Measurements from ENCODE around the gene NSUN7. TPM values are rescaled to one million over a fixed set of nuclear protein-coding genes. Genes with fewer than 3 reads are reported as not detected.

NSUN7 gene, protein sequence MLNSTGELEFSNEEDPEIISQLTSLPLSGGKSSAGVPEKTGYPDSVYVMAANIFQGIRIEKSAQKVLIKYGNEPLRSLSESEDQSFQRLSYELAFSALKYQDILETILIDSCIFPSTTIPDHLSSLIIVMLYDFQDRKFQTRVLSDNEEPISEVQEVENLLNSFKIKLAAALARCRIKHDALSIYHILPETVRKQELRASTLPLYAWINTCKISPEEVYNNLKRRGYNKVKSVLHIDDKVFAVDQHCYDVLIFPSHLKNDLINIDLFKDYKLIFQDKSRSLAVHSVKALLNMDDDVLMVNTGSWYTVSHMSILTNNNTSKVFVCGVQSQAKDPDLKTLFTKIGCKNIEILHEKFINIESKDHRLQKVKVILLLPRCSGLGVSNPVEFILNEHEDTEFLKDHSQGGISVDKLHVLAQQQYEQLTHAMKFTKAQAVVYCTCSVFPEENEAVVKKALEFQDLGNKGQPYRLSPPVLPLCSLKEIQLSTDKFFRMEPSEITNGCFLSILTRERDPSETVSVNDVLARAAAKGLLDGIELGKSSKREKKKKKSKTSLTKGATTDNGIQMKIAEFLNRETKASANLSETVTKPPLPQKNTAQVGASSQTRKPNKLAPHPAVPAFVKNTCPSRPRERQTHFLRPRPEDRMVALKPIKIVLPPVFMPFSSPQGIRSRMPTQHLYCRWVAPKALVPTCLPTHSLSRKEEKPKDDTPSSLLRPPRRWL
- under 0.01 TPM in 1 of 2 replicates, not detected in the other for total RNA-seq

DNA sequence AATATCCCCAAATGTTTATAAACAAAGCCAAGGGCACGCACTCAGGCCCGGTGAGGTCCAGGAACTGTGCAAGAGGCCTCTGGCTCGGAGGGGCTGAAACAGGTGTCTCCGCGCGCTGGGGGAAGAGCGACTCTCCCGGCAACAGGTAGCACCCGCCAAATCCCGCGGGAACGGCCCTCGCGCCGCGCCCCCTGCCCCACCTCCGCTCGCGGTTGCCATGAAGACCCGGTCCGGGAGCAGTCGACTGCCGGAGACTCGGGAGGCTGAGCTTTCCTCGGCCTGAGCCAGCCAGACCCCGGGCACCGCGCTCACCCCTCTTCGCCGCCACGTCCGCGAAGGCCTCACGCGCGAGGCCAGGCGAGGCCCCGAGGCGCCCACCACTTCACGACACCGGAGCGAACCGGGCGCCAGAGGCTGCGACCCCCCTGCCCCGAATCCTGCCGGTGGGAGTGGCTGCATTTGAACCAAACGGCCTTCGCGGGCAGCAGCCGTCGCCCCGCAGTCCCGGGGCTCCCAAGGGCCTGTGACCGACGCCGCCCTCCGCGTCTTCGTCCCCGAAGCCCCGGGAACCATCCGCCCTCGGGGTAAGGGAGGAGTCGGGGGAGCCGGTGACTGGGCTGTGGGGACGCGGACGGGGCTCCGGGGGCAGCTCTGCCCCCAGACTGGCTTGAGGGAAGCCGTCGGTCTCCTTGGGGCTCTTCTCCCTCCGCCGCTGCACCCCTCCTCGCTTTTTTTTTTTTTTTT is at the start of gene NSUN7:
Gene NSUN7, plus strand, starts transcription at position 239 of the 744 bp plus-strand sequence. CDS start 739 bp downstream, outside the sequence.

Other genes with a start within 250 kb of the NSUN7 start
- gene RBM47, start 120.1 kb upstream of the NSUN7 start, total RNA-seq, result 0.58 and 2.0 TPM in 2 replicates